MM.1S (cell line): ENCODE measurements around the gene UBAC1.

ENCODE experiments used
- DNase-seq: peaks from one replicate; pipeline ENCODE4 v3.0.0-alpha.2; 2015
- H2AFZ ChIP-seq: fragments of 300-600 bp; sonication (generic); 2 replicates; pipeline ENCODE4 v1.6.0; 2016; ENCODE audit warnings: antibody characterized with exemption, low read length
- H3F3A ChIP-seq: fragments of 300-600 bp; sonication (generic); 2 replicates; pipeline ENCODE4 v1.6.1; 2016; ENCODE audit warnings: mild to moderate bottlenecking, antibody characterized with exemption, low read length, moderate library complexity, mixed read lengths; ENCODE audit not compliant: insufficient read depth
- H3K27ac ChIP-seq: fragments of 300-600 bp; sonication (generic); 2 replicates; pipeline ENCODE4 v1.5.1; 2016; ENCODE audit warnings: mild to moderate bottlenecking, low read length
- H3K27me3 ChIP-seq: fragments of 300-600 bp; sonication (generic); replicated peaks from 2 replicates; pipeline ENCODE4 v1.6.0; 2016; ENCODE audit warnings: low read length; ENCODE audit not compliant: insufficient read depth
- H3K36me3 ChIP-seq: fragments of 300-600 bp; sonication (generic); replicated peaks from 2 replicates; pipeline ENCODE4 v1.6.1; 2016; ENCODE audit warnings: mild to moderate bottlenecking, low read length, mixed read lengths; ENCODE audit not compliant: insufficient read depth
- H3K4me1 ChIP-seq: fragments of 300-600 bp; sonication (generic); 2 replicates; pipeline ENCODE4 v1.6.1; 2016; ENCODE audit warnings: low read length, mixed read lengths
- H3K4me2 ChIP-seq: fragments of 300-600 bp; sonication (generic); 2 replicates; pipeline ENCODE4 v1.6.0; 2016; ENCODE audit warnings: low read depth, low read length
- H3K4me3 ChIP-seq: fragments of 300-600 bp; sonication (generic); 2 replicates; pipeline ENCODE4 v1.5.1; 2016; ENCODE audit warnings: low read length, mixed read lengths
- H3K79me2 ChIP-seq: fragments of 300-600 bp; sonication (generic); 2 replicates; pipeline ENCODE4 v1.6.1; 2016; ENCODE audit warnings: mixed run types, low read length, mixed read lengths
- H3K9ac ChIP-seq: fragments of 300-600 bp; sonication (generic); 2 replicates; pipeline ENCODE4 v1.6.1; 2016; ENCODE audit warnings: low read length, mixed read lengths
- H3K9me2 ChIP-seq: fragments of 300-600 bp; sonication (generic); replicated peaks from 2 replicates; pipeline ENCODE4 v1.6.1; 2016; ENCODE audit warnings: mild to moderate bottlenecking, low read length, mixed read lengths; ENCODE audit not compliant: insufficient read depth
- H3K9me3 ChIP-seq: fragments of 300-600 bp; sonication (generic); replicated peaks from 2 replicates; pipeline ENCODE4 v1.6.1; 2016; ENCODE audit warnings: mild to moderate bottlenecking, low read length, mixed read lengths; ENCODE audit not compliant: insufficient read depth
- H4K20me1 ChIP-seq: fragments of 300-600 bp; sonication (generic); 2 replicates; pipeline ENCODE4 v1.6.1; 2016; ENCODE audit warnings: mild to moderate bottlenecking, low read length, moderate library complexity, mixed read lengths; ENCODE audit not compliant: insufficient read depth
- EZH2 ChIP-seq: fragments of 300-600 bp; sonication (generic); optimal IDR thresholded peaks from 2 replicates; pipeline ENCODE3; 2017; ENCODE audit warnings: low read depth, mild to moderate bottlenecking, antibody characterized with exemption, low read length, mixed read lengths
- EZH2phosphoT487 ChIP-seq: fragments of 300-600 bp; sonication (generic); IDR thresholded peaks from 2 replicates; pipeline ENCODE4 v1.6.1; 2018; ENCODE audit warnings: antibody characterized with exemption, low read length
- TF ChIP-seq, protein P1 (sequence below): fragments of 300-600 bp; sonication (generic); IDR thresholded peaks from 2 replicates; pipeline ENCODE4 v1.5.1; 2016; ENCODE audit warnings: antibody characterized with exemption, low read length, mixed read lengths

Gene UBAC1

DNA sequence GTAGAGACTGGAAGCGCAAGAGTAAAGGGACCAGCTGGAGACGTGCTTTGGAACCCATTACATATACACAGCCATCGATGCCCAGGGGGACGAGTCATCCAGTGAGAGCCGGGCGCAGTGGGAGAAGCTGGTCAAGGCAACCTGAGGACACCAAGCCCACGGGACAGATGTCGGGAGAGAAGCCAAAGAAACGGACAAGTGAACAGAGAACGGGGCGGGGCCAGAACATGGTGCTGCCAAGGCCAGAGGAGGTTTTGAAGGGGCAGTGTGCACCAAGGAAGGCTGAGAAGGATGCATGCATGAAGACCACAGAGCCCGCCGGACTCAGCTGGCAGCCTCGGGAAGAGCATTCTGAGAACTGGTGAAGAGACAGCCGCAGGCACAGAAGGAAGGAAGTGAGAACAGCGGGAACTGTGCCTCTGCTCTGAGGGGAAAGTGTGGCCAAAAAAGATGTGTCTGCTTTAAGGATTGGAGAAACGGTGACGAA lies 74.1 kb downstream of the UBAC1 start:
- no peaks in the 10 kb centered on the region for H3K9me2 ChIP-seq
- no peak overlapping the region for H3K9ac ChIP-seq
- H4K20me1 ChIP-seq: 0 out of 2 replicates have a peak, but pooled peaks cover 3% of the 10 kb centered on the region
- TF ChIP-seq EZH2: no peak
- TF ChIP-seq EZH2phosphoT487: no peak
- TF ChIP-seq, protein P1, sequence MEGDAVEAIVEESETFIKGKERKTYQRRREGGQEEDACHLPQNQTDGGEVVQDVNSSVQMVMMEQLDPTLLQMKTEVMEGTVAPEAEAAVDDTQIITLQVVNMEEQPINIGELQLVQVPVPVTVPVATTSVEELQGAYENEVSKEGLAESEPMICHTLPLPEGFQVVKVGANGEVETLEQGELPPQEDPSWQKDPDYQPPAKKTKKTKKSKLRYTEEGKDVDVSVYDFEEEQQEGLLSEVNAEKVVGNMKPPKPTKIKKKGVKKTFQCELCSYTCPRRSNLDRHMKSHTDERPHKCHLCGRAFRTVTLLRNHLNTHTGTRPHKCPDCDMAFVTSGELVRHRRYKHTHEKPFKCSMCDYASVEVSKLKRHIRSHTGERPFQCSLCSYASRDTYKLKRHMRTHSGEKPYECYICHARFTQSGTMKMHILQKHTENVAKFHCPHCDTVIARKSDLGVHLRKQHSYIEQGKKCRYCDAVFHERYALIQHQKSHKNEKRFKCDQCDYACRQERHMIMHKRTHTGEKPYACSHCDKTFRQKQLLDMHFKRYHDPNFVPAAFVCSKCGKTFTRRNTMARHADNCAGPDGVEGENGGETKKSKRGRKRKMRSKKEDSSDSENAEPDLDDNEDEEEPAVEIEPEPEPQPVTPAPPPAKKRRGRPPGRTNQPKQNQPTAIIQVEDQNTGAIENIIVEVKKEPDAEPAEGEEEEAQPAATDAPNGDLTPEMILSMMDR: no peak
- no peak overlapping the region for H2AFZ ChIP-seq
- H3K27me3 ChIP-seq: no peaks in the 10 kb centered on the region
- no peaks in the 10 kb centered on the region for H3K9me3 ChIP-seq
- no peak overlapping the region for H3K27ac ChIP-seq
- no peaks in the 10 kb centered on the region for H3F3A ChIP-seq
- no peak for DNase-seq
- no peaks in the 10 kb centered on the region for H3K4me1 ChIP-seq
- H3K4me3 ChIP-seq: no peak overlapping the region
- peaks cover 81% of the 10 kb centered on the region for H3K79me2 ChIP-seq
- no peak overlapping the region for H3K4me2 ChIP-seq
- H3K36me3 ChIP-seq: no peaks in the 10 kb centered on the region

DNA sequence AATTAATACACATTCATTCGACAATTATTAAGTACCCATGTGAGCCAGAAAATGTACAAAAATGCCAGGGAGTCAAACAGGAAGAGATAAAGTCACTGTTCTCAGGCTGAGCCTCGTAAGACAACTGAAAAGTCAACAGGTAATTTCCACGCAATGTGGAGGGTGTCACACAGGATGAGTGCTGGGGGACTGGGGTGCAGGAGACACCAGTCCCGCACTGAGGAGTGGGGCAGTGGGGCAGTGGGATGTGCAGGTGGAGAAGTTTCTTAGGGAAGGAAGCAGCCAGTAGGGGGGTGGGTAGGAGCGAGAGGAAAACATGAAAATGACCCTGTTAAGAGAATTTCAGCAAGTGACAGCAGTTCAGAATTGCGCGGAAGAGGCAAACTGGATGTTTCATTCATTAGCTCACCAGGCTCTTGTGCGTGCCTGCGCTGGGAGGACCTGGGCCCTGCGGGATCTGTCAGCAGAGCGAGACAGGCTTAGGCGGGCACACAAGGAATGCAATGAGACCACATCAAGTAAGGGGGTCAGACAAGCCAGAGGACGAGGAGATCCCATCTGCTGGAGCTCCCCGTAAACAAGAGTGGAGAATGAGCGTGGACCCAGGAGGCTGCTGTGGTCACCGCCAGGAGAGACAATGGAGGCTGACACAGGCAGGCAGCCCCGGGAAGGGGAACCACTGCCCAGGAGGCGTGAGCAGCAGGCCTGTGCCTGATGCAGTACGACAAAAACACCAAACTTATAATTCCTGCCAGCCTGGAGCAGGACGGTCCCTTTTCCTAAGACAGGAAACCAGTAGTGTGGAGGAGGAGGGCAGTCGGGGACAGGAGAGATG lies 74.8 kb downstream of the UBAC1 start:
- peaks cover 74% of the 10 kb centered on the region for H3K79me2 ChIP-seq
- no peaks in the 10 kb centered on the region for H3K9me3 ChIP-seq
- no peaks in the 10 kb centered on the region for H3K36me3 ChIP-seq
- no peak overlapping the region for H2AFZ ChIP-seq
- H3F3A ChIP-seq: no peaks in the 10 kb centered on the region
- no peak for DNase-seq
- H3K4me1 ChIP-seq: no peaks in the 10 kb centered on the region
- no peak overlapping the region for H3K4me3 ChIP-seq
- no peak for TF ChIP-seq EZH2phosphoT487
- H4K20me1 ChIP-seq: 0 out of 2 replicates have a peak, but pooled peaks cover 3% of the 10 kb centered on the region
- no peak overlapping the region for H3K9ac ChIP-seq
- no peaks in the 10 kb centered on the region for H3K9me2 ChIP-seq
- no peak overlapping the region for H3K27ac ChIP-seq
- H3K4me2 ChIP-seq: no peak overlapping the region
- no peaks in the 10 kb centered on the region for H3K27me3 ChIP-seq

DNA sequence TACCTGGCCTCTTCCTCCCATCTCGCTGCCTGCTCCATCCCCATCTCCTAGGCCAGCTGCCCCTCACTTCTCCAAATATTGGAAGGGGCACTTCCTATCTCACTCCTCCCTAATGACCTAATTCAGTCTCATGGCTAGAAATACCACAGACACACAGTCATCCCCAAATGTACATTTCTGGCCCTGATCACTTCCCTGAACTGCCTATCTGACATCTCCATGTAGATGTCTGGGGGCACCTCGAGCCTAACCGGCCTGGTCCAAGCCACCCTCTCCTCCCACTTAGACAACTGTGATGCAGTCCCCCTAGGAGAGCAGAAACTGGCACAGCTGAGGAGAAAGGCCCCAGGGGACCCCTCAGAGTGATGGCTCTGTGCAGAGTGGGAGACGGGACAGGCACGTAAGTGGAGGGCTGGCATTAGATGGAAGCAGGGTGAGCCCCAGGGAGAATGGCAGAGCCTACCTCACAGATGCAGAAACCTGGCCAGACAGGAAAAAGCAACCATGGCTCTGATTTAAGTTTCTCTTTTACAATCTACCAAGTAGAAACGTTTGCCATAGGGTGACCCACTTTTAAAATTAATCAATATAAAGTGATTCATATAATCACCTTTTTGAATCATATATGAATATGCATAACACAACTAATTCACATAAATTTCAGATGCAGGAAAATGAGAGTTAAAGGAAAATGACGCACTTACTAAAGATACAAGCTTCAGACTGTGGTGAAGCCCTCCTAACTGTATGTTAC lies 75.9 kb downstream of the UBAC1 start:
- Histone ChIP-seq H3K27ac (no peak overlapping the region), H3K9me2 (no peaks in the 10 kb centered on the region), H3K36me3 (no peaks in the 10 kb centered on the region), H3K27me3 (no peaks in the 10 kb centered on the region), H3F3A (no peaks in the 10 kb centered on the region), H4K20me1 (0 out of 2 replicates have a peak, but pooled peaks cover 3% of the 10 kb centered on the region), H3K4me1 (no peaks in the 10 kb centered on the region), H3K4me2 (no peak overlapping the region), H3K9ac (no peak overlapping the region), H2AFZ (no peak overlapping the region), H3K4me3 (no peak overlapping the region), H3K79me2 (peaks cover 63% of the 10 kb centered on the region), H3K9me3 (no peaks in the 10 kb centered on the region)
- TF ChIP-seq EZH2phosphoT487 (no peak), EZH2 (no peak)
- TF ChIP-seq, protein P1: no peak
- no peak for DNase-seq
